COLO668 (cell line): ENCODE measurements around the gene FKBP4.
"Not testable (repeated sequence)": the region's sequence is repeated elsewhere in the genome, so short reads cannot be mapped to it uniquely, and the experiment has no call there.

Experiments used
- DNase-seq: peaks from one replicate; lab custom pipeline; 2025; ENCODE audit not compliant: unreplicated experiment; lab: John Stamatoyannopoulos, UW

Gene FKBP4, protein sequence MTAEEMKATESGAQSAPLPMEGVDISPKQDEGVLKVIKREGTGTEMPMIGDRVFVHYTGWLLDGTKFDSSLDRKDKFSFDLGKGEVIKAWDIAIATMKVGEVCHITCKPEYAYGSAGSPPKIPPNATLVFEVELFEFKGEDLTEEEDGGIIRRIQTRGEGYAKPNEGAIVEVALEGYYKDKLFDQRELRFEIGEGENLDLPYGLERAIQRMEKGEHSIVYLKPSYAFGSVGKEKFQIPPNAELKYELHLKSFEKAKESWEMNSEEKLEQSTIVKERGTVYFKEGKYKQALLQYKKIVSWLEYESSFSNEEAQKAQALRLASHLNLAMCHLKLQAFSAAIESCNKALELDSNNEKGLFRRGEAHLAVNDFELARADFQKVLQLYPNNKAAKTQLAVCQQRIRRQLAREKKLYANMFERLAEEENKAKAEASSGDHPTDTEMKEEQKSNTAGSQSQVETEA

DNA sequence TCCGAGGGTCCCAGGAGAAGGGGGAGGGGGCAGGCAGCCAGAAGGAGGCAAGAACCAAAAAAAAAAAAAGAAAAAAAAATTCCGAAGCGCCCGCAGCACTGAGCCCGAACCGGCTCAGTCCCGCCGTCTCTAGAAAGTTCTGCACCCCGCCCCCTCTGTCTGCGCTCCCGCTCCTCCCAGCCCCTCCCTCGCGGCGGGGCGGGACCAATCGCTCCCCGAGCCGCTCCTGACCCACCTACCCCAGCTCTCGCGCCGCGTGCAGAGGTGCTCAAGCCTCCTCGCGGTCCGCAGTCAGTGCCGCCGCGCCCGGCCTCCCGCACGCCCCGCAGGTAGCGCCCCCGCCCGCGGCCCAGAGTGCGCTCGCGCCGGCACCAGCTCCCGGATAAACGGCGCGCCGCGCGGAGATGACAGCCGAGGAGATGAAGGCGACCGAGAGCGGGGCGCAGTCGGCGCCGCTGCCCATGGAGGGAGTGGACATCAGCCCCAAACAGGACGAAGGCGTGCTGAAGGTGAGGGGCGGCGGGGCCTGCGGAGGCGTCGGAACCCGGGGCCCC is at the start of gene FKBP4:
Gene FKBP4, plus strand, starts transcription at position 235 of the 554 bp plus-strand sequence. Its CDS starts 170 bp downstream, at position 405.
- peak; percentile 85 for DNase-seq

DNA sequence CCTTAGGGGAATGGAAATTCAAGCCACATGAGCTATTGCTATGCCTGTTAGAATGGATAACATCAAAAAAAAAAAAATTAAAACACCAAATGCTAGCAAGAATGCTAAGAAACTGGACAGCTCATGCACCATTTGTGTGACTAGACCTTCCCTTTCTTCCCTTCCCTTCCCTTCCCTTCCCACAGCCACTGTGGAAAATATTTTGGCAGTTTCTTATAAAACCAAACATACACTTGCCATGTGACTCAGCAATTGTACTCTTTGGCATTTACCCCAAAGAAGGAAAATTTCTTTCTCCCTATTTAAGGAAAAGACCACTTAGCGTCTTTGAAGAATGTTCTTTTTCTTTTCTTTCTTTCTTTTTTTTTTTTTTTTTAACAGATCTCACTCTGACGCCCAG is 49.1 kb upstream of the FKBP4 start:
- no peak for DNase-seq

DNA sequence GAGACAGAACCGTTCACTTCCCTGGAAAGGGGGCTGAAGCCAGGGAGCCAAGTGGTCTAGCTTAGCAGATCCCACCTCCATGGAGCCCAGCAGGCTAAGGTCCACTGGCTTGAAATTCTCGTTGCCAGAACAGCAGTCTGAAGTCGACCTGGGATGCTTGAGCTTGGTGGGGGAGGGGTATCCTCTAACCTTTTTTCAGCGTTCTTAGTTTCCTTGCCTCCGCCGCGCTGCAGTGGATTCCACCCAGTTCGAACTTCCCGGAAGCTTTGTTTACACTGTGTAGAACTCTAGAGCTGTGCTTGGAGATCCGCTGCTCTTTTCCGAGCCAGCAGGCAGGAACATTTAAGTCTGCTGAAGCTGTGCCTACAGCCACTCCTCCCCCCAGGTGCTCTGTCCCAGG is 45.2 kb upstream of the FKBP4 start:
- no peak for DNase-seq

DNA sequence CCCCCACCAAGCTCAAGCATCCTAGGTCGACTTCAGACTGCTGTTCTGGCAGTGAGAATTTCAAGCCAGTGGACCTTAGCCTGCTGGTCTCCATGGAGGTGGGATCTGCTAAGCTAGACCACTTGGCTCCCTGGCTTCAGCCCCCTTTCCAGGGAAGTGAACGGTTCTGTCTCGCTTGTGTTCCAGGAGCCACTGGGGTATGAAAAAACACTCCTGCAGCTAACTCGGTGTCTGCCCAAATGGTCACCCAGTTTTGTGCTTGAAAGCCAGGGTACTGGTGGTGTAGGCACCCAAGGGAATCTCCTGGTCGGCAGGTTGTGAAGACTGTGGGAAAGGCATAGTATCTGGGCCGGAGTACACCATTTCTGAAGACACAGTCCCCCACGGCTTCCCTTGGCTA is 44.6 kb upstream of the FKBP4 start:
- DNase-seq = no peak

DNA sequence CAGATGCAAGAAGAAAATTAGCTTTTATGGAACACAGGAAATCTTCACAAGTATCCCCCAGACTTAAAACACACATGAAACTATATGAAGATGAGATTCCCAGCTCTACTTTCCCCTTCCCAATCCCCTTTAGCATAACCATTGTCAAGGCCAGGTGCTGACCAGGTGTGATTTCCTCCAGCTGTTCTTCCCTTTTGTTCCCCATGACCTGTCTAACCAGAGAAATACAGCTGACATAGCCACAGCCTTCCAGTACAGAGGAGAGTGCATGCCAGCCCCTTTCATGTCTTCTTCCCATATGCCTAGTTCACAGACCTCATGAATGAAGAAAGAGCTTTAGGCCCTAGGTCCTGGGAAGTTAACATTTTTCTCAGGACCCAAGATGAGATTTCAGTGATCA is 43.5 kb upstream of the FKBP4 start:
- DNase-seq = no peak

DNA sequence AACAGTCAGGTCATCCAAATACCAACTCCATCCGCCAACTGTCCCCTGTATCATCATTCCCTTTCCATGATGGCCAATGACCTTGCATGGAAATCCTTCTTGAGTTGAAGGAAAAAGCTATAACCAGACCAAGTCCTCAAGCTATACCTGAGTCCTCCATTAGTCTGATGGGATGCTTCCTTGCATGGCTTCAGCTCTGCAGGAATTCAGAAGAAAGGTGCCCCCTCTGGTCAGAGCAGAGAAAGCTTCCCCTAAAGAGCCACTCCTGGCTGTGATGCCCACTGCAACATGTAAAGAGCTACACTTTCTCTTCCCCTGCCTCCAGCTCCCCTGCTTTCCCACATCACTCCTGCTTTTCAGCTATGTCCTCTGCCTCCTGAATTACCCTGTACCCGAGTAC is 43.1 kb upstream of the FKBP4 start:
- DNase-seq = no peak

DNA sequence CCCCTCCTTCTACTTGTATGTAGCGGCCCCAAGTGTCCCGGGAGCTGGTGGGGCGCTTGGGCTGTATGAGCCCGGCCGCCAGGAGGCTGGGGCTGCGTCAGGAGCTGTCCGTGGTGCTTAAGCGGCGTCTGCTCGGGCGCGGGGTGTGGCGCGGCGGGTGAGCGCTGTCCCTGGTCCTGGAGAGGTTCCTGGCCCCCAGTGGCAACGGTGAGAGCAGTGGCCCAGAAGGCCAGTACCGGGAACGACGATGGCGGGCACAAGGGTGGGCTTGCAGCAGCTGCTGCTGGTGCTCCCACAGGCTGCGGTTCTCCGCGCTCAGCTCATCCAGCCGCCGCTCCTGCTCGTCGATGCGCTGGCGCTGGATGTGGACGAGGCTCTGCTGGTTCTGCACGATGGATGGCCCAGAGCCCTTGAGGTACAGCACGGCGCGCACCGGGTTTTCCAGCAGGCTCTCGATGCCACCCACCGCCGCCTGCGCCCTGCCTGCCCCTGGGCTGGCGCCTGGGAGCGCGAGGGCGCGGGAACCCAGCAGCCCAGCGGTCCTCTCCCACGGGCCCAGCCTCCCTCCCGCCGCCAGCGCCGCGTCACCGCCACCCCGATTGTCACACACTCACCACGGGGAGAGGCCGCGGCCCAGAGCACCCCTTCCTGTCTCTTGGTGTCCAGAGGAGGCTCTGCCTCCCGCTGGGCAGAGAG is 41.9 kb upstream of the FKBP4 start:
- DNase-seq = no peak

DNA sequence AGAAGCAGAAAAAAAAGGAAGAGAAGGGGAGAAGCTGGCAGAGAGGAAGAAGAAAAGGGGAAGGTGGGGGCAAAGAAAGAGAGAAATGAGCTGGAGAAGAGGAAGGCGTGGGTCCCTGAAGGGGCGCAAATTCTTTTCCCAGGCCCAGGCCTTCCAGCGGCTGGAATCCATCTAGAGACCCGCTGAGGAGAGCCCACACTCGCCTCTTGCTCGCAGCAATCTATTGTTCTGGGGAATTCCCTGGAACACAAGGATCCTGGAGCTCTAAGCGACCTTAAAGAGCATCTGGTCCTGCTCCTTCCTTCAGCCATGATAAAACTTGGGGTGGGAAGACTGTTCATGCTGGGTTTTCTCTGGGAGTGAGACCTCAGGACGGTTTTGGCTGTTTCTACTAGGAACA is 41.2 kb upstream of the FKBP4 start:
- no peak for DNase-seq

DNA sequence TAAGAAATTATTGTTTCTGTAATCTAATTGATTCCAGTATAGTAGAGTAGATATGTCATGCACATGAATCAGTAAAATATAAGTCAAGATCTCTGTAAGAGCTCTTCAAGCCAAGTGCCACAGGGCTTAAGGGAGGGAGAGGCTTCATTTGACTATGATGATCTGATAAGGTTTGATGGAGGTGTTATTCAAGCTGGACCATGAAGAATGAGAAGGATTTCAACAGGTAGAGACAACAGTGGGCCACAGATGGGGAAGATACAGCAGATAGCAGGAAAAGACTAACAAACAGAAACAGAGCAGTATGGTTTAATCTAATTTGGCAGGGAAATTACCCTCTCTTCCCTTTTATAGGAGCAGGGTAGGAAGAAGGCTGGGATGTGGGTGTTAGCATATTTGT is 40.6 kb upstream of the FKBP4 start:
- no peak for DNase-seq

DNA sequence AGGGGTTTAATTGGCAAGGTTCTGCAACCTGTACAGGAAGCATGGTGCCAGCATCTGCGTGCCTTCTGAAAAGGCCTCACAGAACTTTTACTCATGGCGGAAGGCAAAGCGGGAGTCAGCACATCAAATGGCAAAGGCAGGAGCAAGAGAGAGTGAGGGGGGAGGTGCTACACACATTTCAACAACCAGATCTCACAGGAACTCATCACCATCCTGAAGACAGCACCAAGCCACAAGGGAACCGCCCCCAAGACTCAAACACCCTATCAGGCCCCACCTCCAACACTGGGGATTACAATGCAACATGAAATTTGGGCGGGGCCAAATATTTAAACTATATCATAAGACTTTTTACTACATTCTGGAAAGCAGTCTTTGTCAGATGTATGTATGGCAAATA is 38.0 kb upstream of the FKBP4 start:
- no peak for DNase-seq

DNA sequence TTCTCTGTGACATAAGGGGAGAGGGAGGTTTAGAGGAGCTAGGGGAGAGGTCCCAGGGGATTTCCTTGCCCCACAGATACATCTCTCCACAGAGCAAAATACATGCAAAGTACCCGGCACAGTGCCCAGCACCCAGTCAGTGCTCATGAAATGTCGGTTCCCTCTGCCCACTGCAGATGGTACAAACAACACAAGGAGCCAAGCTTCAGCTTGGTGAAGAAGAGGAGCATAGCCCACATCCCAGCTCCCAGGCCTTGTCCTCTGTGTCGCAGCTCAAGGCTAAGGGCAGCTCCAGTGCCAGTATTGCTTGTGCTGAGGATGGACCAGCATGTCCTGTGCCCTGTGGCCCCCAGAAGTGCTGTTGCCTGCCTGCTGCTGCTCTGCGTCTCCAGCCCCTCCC is 35.0 kb upstream of the FKBP4 start:
- DNase-seq = no peak

DNA sequence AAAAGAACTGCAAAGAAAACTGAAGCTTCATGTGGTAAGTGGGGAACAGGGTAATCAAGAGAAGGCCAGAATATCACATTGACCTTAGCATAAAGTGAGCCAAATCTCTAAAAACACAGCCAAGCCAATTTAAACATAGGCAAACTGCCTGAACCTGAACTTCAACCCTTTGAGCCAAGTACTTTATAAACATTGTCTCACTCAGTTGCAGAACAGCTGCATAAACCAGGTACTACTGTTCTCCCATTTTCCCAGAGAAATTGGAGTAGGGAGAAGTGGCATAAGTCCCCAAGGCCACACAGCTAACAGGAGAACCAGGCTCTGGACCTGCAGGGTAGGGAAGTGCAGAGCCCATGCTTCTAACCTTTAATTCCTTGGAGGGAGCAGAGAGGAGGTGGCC is 30.4 kb upstream of the FKBP4 start:
- DNase-seq = no peak

DNA sequence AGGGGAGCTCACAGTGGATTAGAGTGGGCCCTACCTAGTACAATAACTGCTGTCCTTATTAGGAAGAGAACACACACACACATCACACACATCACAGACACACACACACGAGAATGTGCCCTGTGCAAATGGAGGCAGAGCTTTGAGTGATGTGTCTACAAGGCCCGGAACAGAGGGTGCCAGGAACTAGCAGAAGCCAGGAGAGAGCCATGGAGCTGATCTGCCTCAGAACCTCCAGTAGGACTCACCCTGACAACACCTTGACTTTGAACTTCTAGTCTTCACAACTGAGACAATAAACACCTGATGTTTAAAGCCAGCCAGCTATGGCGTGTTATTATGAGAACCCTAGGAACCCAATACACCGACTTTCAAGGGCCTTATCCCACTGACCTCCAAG is 29.7 kb upstream of the FKBP4 start:
- no peak for DNase-seq

DNA sequence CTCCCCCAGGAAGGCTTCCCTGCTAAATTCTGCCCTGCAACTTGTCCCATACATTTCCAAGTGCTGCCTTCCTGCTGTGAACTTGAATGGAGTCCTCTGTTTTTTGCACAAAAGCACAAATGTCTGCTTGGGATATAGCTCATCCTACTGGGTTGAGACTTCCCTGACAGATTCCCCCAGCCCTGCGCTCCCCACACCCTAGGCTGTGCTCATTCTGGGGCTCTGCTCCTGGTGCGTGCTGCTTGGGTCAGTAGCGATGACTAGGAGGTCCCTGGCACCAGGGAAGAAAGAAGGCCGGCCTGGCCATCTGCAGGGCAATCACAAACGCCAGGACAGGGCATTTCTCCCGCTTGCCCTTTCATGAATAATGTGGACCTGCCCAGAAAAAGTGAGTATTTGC is 29.2 kb upstream of the FKBP4 start:
- no peak for DNase-seq

DNA sequence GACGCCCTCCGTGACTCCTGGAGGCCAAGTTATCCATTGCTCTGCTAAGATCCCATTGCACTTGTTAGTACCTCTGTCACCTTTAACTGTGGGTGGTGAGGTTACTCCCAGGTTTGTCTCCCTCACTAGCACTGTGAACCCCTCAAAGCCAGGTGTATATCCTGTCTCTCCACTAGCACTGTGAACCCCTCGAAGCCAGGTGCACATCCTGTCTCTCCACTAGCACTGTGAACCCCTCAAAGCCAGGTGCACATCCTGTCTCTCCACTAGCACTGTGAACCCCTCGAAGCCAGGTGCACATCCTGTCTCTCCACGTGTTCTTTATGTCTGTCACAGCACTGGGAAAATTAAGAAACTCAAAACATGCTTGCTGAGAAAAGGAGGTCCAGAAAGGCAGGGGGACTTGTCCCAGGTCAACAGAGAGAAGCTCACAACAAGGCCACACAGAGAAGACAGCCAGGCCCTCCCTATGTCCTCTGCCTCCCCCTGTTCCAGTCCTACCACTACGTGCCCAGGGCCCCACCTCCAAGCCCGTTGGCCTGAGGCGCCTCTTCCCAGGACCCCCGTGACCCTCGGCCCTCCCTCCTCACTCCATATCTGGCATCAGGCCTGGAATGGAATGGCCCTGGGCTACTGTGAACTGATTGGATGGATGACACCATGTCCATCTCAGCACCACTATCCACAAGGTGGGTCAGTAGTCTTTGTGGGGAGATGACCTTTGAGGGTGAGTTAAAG is 26.4 kb upstream of the FKBP4 start:
- no peak for DNase-seq

DNA sequence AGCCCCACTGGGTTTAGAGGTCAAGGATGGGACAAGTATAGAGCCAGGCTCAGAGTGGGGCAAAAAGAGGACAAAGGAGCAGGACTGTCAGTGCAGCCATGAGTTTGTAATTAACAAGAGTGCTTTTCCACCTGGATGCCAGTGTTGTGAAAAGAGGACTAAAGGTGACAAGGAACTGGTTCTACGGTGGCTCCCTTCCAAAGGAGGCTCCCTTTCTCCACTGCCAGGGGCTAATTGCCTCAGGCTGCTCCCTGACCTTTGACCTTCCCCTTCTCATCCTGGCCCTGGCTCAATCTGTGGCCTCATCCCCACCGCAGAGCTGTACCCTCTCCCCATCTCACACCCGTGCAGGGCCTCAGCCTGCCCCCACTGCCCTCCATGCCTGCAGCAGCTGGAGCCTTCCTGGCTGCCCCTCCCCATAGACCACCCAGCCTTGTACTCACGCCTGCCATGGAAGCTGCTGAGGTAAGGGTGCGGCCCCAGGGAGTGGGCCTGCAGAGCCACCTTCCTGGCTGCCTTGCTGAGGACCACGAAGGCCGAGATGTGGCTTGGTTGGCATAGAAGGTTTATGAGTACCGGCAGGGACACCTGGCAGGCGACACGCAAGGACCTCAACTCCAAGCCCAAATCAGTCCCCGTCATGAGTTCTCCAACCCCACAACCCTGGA is 24.8 kb upstream of the FKBP4 start:
- no peak for DNase-seq

DNA sequence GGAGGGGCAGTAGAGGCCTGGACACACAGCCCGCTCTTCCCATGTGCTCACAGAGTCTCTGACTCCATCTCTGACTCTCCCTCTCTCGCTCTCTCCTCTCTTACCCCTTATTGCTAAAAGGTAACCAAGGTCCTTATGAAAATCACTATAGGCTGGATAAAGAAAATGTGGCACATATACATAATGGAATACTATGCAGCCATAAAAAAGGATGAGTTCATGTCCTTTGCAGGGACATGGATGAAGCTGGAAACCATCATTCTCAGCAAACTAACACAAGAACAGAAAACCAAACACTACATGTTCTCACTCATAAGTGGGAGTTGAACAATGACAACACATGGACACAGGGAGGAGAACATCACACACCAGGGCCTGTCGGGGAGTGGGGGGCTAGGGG is 24.2 kb upstream of the FKBP4 start:
- DNase-seq = not testable (repeated sequence)

DNA sequence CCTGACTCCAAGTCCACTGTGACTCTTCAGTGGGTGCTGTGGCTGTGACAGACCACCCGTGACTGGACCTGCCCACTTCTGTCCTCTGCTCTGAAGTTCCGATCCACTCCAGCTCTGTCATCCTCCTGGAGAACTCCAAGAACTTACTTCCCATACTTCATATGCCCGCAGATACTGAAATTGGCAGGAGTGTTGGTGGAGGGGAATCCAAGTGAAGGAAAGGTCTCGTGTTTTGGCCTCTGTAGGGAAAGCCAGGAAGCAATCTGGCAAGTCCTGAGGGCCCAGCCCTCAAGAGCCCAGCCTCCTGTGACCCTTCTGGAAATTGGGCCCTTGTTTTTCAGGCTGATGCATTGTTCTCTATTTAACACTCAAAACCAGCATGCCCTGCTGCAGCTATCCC is 22.4 kb upstream of the FKBP4 start:
- DNase-seq = no peak

DNA sequence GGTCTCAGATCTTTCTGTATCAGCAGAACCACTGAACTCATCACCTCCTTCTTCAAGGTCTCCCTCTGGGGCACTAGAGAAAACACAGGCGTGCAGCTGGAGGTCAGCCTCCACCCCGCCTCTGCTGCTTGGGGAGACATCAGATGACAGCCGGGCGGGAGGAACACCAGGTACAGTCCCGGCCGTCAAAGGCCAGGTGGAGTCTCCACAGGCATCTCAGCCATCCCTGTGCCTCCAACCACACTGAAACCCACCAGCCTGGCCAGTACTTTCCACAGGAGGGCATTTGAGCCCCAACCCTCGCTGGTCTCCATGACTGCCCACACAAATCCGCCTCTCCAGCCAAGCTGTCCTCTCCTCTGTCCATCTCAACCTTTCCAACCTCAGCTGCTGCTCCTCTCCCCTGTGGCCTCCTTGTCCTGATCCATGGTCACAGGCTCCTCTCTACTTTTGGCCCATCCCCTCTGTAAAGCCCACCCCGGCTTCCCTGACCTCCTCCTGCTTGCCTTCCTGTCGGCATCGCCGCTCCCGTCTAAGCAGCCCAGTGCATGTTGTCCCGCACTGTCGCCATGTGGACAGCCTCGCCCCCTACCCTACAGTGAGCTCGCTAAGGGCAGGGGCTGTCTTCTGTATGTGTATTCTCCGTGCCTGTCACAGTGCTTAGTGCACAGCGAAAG is 21.4 kb upstream of the FKBP4 start:
- DNase-seq = no peak

DNA sequence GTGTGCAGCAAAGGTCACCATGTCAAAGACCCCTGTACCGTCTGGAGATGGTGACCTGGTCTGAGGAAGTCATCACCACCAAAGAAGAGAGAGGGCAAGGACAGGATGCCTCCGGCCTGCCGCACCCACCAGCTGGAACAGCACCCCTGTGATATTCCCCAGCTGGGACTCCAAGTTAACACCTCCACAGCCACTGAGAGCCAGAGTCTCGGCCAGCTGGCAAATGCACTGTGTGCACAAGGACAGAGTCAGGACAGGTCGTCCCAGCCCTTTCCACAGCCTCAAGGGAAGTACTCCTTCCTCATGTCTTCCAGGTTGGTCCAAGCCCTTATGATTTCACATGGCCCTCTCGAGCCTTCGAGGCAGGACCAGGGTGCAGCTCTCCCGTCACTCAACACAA is 19.3 kb upstream of the FKBP4 start:
- DNase-seq = no peak
